ENCODE results near the gene IGF1R.
"Not testable (repeated sequence)": the region's sequence is repeated elsewhere in the genome, so short reads cannot be mapped to it uniquely, and the experiment has no call there.

IGF1R gene

DNA sequence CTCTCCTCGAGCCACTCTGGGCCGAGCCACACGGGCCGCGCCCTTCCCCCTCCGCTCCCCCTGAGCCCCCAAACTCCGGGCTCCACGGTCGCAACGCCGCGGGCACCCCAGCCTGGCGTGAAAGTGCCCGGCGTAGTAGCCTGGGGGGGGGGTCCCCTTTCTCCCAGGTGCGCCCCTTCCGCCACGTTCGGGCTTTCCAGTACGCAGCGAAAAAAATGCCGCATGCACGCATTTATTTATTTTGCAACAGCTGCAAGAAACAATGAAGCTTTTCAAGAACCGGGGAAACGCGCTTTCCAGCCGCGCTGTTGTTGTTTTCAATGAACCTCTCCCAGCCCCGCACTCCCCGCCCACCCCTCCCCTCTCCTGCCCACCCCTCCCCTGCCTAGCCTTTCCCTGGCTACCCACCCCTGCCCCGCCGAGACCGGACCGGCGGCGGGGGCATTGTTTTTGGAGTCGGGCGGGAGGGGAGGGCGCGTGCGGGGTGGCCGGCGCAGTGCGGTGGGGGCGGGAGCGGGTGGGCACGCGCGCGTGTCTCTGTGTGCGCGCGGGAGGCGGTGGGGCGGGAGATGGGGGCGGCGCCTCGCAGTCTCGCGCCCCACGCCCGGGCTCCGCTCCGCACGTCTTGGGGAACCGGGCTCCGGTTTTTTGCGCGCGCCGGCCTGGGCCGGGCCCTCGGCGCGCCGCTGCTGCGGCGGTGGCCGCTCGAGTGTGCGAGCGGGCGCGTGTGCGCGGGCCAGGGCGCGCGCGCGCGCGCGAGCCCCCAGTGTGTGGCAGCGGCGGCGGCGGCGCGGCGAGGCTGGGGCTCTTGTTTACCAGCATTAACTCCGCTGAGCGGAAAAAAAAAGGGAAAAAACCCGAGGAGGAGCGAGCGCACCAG, at the start of gene IGF1R:
IGF1R (plus strand) TSS at position 766 of the 880 bp plus-strand sequence. CDS start 1,043 bp downstream, outside the sequence.
- DNase-seq (ENCODE audit: low read depth): peak; percentile 73

DNA sequence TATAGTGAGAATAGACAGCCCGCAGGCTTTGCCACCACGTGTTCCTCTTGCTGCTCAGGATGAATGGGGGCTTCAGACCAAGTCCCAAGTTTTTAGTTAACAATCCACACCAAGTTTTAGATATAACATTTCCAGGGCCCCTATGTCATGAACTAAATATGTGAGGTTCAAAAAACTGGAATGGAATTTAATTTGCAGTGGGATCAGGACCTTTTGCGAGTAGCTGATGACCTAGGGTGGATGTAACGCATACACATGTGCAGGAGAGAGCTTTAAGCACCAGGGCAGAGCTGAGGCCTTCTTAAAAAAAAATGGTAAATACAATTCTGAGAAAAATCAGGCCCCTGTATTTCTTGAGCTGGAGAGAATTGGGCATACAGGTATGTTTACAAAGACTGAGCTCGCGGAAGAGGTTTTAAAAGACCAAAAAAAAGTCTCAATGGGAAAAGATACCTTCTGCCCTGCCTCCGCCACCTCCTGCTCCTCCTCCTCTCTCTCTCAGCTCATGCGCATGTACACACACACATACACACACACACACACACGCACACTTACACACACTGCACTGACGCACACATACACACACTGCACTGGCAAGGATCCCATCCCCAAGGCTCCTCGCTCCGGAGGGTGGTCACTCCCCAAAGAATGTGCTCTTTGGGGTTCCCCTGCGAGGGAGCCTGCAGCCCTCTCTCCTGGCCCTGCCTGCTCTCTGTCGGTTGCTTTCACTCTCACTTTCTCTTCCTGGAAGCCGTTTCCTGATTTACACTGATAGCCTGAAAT, 48.2 kb upstream of the IGF1R start:
- DNase-seq (ENCODE audit: low read depth): no peak

- no peak for DNase-seq (ENCODE audit: low read depth)
Observed at GRCh38 chr15:98604983-98605382, 43.4 kb upstream of the IGF1R start.

DNA sequence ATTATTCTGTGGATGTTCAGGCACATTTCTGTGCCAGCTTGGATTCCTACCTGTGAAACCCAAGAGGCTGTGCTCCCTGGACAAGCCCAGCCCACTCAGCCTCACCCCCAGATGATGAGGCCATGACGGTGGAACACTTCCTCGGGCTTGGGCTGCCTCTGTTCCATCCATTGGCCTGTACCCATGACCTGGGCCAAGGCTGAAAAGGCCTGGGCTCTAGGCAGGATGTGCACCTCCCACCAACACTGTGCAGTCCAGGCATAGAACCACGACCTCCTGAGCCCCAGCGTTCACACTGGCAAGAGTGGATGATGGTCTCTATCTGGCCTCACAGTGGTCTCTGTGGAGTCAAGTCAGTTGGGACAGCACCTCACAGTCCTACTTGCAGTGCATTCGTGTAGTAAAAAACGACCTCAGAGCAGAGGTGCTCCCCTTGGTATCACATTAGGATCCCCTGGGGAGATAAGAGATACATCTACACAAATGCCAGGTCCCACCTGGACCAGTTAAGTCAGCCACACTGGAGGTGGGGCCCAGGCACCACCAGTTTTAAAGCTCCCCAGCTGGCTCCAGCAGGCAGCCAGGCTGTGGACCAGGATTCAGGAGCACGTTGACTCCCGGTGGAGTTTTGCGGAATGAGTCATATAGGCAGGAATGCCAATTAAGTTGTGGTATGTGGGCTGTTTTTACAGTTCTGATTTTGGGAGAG, 39.0 kb upstream of the IGF1R start:
- DNase-seq (ENCODE audit: low read depth): no peak

DNA sequence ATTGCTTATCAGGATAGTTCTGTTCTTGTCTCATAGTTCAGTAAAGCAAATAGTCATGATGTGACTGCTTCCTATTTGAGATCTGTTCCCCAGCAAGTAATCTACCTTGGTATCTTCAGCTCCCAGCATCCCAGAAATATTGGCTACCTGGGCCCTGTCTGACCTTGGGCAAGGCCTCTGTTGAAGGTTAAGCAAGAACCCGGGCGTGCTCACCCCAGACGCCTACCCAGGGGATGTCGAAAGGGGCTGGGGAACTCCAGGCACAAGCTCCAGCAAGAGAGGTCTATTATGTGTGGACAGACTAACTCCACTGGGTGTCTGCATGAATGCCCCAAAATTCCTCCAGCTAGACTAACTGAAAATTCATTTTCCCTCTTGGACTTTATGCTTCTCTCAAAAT, 37.3 kb upstream of the IGF1R start:
- DNase-seq (ENCODE audit: low read depth): no peak

- DNase-seq (ENCODE audit: low read depth): no peak
Observed at GRCh38 chr15:98611808-98612207, 36.5 kb upstream of the IGF1R start.

DNA sequence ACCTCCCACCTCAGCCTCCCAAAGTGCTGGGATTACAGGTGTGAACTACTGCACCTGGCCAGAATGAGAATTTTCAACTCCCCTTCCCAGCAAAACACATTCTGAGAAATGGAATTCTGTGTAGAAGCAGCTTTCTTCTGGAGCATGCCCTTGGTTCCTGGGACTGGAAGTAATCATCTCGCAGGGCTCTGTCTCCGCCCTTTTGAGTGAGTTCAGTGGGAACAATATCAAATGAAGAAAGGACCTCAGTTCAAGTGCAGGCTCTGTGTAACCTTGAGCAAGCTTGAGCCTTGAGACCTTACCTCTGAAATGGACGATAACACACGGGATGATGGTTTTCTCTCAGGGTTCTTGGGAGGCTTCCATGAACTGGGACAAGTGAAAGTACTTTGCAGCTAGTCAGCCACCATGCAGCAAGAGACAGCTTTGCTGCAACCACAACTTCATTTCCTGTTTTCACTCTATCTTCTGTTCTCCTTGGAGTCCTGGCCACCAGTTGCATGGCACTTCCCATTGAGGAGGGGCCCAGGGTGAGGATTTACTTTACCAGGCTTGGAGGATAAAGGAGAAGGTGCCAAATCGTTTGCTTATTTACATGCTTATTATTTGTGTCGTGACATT, 35.7 kb upstream of the IGF1R start:
- DNase-seq (ENCODE audit: low read depth): no peak

DNA sequence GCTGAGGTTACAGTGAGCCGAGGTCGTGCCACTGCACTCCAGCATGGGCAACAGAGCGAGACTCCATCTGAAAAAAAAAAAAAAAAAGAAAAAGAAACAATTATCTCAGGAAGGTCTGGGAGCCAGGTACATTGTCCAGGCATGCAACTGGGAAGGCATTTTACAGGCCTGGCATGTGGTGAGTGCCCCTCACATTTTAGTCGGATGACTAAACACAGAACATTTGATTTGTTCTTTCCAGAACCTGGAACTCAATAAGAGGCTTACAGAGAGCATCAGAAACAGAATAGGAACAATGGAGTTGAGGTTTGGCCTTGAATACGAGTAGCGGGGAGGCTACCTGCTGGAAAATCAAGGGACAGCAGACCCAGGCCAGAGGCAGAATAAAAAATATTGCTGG, 33.7 kb upstream of the IGF1R start:
- no peak for DNase-seq (ENCODE audit: low read depth)

DNA sequence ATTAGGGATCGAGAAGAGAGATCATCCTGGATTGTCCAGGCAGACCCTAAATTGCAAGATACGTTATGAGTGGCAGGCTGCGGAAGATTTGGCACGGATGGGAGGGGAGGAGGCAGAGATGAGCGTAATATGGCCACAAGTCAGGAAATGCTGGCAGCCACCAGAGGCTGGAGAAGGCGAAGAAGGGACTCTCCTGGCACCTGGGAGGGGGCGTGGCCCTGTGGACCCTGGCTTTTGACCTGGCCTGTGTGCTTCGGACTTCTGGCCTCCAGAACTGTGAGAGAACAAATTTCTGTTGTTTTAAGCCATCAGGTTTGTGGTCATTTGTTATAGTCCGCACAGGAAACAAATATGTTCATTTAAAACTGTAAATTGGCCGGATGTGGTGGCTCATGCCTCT, 31.9 kb upstream of the IGF1R start:
- no peak for DNase-seq (ENCODE audit: low read depth)

DNA sequence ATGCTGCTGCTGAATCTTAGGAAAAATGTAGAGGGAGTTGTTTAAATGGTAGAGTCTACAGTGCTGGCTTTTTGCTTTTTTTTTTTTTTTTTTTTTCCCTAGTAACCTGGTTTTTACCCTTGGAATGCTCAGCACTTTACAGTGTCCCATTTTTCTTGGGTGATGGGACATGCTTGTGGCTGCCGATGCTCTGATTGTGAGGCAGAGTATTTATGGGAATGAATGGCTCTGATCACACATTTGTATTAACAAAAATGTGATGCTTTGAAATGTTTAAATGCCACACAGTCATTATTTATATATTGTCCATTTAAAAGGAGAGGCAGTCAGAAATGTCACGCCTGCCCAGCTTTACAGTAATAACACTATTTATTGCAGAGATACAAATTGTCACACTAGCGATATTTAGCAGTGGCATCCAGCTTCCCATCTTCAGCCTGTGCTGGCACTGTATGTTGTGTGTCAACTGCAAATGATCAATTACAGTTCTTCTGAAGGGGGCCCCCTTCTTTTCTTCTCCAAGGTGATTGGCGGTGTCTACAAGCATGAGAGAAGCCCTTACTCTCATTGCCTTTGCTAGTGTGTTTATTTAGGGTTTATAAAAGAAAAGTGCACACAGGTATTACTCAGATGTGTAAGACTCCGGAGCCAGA, 30.9 kb upstream of the IGF1R start:
- no peak for DNase-seq (ENCODE audit: low read depth)

DNA sequence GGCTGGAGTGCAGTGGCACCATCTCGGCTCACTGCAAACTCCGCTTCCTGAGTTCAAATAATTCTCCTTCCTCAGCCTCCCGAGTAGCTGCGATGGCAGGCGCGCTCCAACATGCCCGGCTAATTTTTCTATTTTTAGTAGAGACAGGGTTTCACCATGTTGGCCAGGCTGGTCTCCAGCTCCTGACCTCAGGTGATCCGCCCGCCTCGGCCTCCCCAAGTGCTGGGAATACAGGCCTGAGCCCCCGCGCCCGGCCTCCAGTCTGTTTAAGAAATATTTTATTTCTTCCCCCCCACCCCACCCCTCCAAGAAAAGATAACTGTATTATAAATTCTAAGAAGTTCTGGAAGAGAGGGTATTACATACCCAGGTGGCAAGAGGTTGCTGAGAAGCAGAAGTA, 29.8 kb upstream of the IGF1R start:
- DNase-seq (ENCODE audit: low read depth): not testable (repeated sequence)

DNA sequence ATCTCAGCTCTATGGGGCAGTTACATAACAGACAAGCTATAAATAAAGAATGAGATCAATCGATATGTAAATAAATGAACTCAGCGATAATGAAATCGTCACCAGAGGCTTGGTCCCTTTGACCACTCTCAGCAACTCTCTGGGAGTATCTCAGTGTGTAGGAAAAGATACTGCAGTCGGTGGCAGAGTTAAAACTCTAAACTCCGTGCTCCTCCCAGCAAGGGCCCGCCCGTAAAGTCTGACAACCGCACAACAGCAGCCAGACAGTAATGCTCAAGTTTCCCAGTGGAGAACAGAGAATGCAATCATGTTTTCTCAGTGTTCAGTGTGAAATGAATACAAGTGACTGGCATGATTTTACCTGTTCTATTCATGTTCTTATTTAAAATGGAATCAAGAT, 28.3 kb upstream of the IGF1R start:
- DNase-seq (ENCODE audit: low read depth): no peak

DNA sequence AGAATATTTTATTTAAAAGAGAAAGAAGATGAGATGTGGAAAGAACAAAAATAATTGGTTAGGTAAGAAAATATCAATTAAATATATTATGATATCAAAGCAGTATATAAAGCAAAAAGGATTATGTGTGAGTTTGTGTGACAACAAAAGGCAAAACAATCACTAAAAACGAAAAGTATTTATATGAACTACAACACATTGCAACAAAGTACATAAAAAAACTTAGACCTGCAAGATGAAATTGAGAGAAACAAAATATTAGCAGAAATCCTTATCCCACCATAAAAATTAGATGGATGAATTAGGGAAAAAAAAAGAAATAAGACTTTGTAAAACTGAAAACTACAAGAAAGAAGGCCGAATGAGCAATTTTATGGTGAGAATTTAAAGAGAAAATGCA, 27.3 kb upstream of the IGF1R start:
- no peak for DNase-seq (ENCODE audit: low read depth)

DNA sequence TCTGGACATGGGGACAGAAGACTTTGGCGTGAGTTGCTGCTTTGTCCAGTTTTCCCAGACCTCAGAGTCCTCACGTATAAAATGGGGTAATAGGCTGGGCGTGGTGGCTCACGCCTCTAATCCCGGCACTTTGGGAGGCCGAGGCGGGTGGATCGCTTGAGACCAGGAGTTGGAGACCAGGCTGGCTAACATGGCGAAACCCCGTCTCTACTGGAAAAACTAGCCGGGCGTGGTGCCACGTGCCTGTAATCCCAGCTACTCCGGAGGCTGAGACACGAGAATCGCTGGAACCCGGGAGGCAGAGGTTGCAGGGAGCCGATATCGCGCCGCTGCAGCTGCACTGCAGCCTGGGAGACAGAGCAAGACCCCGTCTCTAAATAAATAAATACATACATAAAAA, 22.7 kb upstream of the IGF1R start:
- DNase-seq (ENCODE audit: low read depth): no peak

- DNase-seq (ENCODE audit: low read depth): no peak
Observed at GRCh38 chr15:98626153-98626552, 22.2 kb upstream of the IGF1R start.

DNA sequence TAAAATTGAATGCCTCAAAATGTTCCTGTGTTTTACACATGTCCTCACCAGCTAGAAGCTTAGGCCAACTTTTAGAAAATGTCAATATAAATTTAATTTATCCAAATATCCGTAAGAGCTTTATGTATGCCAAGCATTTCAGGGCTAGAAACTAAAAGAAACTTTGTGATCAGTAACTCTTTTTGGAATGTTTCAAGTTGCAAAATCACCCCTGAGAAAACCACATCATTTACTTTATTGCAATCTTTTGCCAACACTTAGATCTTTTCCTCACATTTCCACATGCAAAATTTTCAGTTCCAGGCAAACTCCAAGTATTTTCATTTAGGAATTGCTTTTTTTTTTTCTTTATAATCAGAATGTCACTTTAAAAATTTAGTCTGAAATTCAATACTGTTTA, 20.1 kb upstream of the IGF1R start:
- no peak for DNase-seq (ENCODE audit: low read depth)

DNA sequence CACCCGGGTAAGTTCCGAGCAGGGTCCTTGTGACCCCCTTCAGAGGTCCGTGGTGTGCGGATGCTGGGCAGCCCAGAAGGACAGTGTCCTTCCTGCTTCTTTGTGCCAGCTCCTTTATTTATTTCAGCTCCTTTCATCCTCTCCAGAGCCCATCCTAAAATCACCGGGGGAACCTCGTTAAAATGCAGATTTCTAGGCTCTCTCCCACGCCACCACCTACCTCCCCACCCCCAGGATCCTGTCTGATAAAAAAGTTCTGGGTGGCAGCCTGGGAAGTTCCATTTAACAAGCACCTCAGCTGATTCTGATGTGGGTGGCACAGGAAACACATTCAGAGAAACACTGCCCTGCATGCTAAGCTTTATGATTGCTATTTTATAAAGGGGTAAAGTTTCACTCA, 12.5 kb upstream of the IGF1R start:
- no peak for DNase-seq (ENCODE audit: low read depth)

GRCh38 chr15:98643115-98643514, 5.2 kb upstream of the IGF1R start:
- DNase-seq (ENCODE audit: low read depth): no peak

DNA sequence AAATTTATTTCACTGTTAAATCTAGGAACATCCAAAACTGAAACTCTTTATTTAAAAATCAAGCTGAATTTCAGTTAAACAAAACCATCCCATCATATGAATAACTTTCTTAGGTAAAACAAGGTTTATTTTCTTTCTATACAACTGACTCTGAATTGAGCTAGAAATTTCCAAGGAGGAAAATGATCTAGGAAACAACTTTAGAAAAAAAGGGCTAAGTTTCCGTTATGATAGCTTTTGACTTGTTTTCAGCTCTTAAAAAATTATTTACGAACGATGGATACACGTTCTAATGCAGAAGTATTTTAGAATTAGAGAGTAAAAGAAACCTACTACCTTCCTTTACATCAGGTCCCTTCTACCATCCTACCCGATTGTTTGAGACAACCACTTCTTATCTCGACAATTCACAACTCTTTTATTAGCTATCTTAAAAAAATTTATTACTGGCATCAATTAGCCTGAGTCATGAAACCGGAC, 1.8 kb upstream of the IGF1R start:
- no peak for DNase-seq (ENCODE audit: low read depth)

GRCh38 chr15:98647026-98647773, 1.1 kb upstream of the IGF1R start:
- DNase-seq (ENCODE audit: low read depth): no peak

Measured in activated gamma-delta T cell treated with anti-CD3 and anti-CD28 coated beads, Interleukin-2, amount 50 U/mL, for 16 hours (primary cell).